Vagina (tissue), 2 donors: ENCODE measurements around the gene ASB5.

Experiments used
- POLR2AphosphoS5 ChIP-seq, 2 donors: sonication (generic); formaldehyde crosslinking; IDR thresholded peaks; one replicate each; pipeline ENCODE4 v1.9.0; 2017; ENCODE audit warnings: antibody characterized with exemption in 2 of 2, mild to moderate bottlenecking in 2 of 2, low read depth in 1 of 2; ENCODE audit not compliant: insufficient read depth in 1 of 2
- TF ChIP-seq, protein P1 (sequence below), 3 experiments: fragments of 450-650 bp in 2 of 3; fragments of 200-600 bp in 1 of 3; sonication (generic) in 1 of 3; IDR thresholded peaks; one replicate each; pipeline ENCODE4 v1.5.1; 2017 to 2019; ENCODE audit warnings: antibody characterized with exemption in 3 of 3, mild to moderate bottlenecking in 2 of 3, moderate library complexity in 2 of 3

- TF ChIP-seq, protein P1, sequence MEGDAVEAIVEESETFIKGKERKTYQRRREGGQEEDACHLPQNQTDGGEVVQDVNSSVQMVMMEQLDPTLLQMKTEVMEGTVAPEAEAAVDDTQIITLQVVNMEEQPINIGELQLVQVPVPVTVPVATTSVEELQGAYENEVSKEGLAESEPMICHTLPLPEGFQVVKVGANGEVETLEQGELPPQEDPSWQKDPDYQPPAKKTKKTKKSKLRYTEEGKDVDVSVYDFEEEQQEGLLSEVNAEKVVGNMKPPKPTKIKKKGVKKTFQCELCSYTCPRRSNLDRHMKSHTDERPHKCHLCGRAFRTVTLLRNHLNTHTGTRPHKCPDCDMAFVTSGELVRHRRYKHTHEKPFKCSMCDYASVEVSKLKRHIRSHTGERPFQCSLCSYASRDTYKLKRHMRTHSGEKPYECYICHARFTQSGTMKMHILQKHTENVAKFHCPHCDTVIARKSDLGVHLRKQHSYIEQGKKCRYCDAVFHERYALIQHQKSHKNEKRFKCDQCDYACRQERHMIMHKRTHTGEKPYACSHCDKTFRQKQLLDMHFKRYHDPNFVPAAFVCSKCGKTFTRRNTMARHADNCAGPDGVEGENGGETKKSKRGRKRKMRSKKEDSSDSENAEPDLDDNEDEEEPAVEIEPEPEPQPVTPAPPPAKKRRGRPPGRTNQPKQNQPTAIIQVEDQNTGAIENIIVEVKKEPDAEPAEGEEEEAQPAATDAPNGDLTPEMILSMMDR (IDR thresholded peaks at IDR 0.05), result no peak
- TF ChIP-seq POLR2AphosphoS5 (IDR thresholded peaks at IDR 0.05; ENCODE audit: insufficient read depth in 1 of 2, low read depth in 1 of 2), result no peak
Measured at GRCh38 chr4:176273736-176274135, 4.7 kb upstream of the ASB5 start.
